GM12865 (cell line): Measurements from ENCODE around the gene RGSL1.
A peak's percentile ranks its signal among the peaks of the same experiment; 100 is the strongest.
"Not testable (repeated sequence)": the region's sequence is repeated elsewhere in the genome, so short reads cannot be mapped to it uniquely, and the experiment has no call there.

Source experiments
- DNase-seq: peaks from one replicate; pipeline ENCODE4 v3.0.0; 2010; ENCODE audit warnings: low read depth
- H3K4me3 ChIP-seq: 2 replicates; pipeline ENCODE4 v1.5.1; 2011; ENCODE audit warnings: mild to moderate bottlenecking, low read depth, low read length, control low read depth
- TF ChIP-seq, protein P1 (sequence below): IDR thresholded peaks from 2 replicates; pipeline ENCODE4 v1.5.1; 2011; ENCODE audit warnings: low read length, control low read depth, low read depth, inconsistent platforms; ENCODE audit not compliant: insufficient read depth; ENCODE audit errors: missing control alignments

The RGSL1 gene

DNA sequence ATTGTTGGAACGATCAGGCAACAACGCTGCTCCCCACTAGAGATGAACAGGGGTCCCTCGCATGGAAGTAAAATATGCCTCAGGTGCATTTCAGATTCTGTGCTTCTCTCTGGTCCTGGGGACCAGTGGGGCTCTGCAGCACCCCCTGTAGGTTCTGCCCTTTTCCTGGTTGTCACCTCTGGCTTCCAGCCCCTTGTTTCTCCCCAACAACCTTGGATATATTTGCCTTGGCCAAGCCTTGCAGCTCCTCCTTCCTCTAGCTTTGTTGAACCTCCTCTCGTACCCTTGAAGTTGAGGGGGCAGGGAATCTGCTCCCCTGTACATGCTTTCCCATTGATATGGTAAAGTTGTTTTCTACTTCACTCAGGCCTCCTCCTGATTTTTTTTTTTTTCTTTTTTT, 5.4 kb upstream of the RGSL1 start:
- no peak overlapping the region for H3K4me3 ChIP-seq
- TF ChIP-seq, protein P1, sequence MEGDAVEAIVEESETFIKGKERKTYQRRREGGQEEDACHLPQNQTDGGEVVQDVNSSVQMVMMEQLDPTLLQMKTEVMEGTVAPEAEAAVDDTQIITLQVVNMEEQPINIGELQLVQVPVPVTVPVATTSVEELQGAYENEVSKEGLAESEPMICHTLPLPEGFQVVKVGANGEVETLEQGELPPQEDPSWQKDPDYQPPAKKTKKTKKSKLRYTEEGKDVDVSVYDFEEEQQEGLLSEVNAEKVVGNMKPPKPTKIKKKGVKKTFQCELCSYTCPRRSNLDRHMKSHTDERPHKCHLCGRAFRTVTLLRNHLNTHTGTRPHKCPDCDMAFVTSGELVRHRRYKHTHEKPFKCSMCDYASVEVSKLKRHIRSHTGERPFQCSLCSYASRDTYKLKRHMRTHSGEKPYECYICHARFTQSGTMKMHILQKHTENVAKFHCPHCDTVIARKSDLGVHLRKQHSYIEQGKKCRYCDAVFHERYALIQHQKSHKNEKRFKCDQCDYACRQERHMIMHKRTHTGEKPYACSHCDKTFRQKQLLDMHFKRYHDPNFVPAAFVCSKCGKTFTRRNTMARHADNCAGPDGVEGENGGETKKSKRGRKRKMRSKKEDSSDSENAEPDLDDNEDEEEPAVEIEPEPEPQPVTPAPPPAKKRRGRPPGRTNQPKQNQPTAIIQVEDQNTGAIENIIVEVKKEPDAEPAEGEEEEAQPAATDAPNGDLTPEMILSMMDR = peak; percentile 29
- DNase-seq = peak; percentile 26

DNA sequence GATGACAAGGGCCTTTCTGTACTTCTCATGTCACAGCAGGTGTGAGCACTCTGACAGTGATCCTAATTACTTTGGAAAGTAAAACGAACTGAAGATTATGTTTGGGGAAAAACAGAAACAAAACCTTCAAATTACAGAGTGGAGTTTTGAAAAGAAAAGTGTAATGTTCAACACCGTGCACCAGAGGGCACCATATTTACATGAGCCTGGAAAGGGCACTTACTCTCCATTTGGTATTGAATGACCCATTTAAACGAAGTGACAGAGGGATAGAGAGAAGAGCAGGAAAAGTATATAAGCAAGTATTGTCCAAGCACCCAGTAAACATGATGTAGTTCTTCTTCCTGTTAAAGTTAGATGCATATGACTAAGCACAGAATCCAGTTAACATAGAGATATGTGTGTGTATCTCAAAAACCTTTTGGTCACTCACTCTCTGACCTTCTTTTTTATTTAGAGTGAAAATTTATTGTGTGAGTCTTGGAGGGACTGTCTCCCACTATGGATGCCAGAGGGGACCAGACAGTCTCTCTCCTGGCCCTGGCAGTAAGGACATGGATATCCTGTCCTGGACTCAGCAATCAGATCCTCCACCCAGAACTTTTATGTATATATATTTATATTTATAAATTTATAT, 3.8 kb upstream of the RGSL1 start:
- peak overlapping the region; percentile 45 for H3K4me3 ChIP-seq
- peak; percentile 79 for DNase-seq
- TF ChIP-seq, protein P1 = peak; percentile 69

DNA sequence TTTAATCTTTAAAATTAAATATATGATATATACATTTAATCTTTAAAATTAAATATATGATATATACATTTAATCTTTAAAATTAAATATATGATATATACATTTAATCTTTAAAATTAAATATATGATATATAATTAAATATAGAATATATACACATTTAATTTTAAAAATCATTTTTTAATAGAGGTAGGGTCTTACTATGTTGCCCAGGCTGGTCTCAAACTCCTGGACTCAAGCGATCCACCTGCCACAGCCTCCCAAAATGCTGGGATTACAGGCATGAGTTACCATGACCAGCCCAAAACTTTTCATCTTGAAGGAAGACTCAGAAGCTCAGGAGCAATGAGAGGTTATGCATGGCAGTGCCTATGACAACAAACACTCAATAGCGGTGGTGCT, 2.8 kb upstream of the RGSL1 start:
- not testable (repeated sequence) for H3K4me3 ChIP-seq, DNase-seq

DNA sequence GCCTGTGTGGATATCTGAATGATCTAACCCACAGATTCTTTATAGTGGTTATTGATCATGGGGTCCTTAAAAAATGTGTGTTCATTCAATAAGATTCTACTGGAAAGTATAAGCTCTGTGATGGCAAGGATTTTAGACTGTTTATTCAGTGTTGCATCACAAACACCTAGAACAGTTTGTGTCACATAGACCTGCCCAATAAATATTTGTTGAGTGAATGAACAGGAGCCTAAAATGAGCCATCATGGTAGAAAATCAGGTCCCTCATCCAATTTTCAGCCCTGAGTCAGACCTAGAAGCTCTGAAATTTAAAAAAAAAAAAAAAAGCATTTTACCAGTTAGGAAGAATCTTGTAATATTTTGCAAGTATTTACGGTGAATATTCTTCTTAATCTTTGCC, 2.3 kb upstream of the RGSL1 start:
- no peak overlapping the region for H3K4me3 ChIP-seq
- DNase-seq = no peak
- TF ChIP-seq, protein P1 = no peak

DNA sequence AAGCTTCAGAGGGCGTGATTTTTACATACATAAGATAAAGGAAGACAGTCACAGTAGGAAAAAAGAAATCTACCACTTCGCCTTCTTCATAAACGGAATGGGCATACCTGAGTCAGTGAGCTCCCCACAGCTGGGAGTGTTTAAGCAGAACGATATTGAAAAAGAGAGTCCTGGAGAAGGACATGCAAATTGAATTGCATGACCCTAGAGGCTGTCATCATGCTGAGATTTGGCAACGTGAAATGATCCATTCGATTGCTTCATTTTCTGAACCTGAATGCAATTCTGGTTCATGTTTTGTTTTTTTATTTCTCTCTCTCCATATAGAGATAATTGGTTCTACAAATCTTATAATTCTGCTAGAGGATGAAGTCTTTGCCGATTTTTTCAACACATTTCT, 3.7 kb downstream of the RGSL1 start:
- no peak overlapping the region for H3K4me3 ChIP-seq
- TF ChIP-seq, protein P1 = no peak
- no peak for DNase-seq

DNA sequence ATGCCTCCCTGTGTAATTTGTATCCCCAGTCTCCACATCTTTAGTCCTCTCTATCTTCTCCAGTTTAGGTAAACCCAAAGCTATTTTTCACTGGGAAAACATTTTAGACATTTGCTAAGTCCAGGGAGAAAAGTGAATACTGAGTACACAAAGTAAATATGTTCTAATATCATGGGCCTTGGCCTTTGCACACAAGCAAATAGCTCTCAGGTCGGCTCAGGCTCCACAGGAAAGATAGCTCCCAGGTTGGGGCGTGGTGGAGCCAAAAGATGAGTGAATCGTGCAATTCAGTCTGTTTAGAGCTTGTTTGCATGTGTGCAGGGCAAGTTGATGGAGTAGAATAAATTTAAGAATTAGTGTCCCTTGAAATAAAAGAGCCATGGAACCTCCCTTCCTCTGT, 7.9 kb downstream of the RGSL1 start:
- TF ChIP-seq, protein P1 = no peak
- DNase-seq = no peak
- no peak overlapping the region for H3K4me3 ChIP-seq

DNA sequence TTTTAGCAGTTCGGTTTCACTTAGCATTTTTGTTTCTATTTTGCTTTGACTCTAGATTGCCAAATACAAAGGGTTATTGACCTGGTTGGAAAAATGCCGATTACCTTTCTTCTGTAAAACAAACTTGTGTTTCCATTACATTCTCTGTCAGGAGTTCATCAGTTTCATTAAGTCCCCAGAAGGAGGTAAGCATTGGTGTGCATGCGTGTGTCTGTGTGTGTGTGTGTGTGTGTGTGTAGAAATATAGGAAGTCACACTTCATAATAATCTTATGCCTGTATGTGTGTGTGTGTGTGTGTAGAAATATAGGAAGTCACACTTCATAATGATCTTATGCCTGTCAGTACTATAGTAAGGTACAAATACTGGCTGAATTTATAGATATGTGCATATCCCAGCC, 10.0 kb downstream of the RGSL1 start:
- DNase-seq = no peak
- TF ChIP-seq, protein P1 = no peak
- H3K4me3 ChIP-seq = no peak overlapping the region
